Activated T-cell treated with anti-CD3 and anti-CD28 coated beads, Interleukin-2, amount 50 U/mL, for 72 hours (primary cell): ENCODE data around the gene MOK. TPM values are rescaled to one million over a fixed set of nuclear protein-coding genes. Genes with fewer than 3 reads are reported as not detected.

Experiments
- ATAC-seq, 2 donors: fragments of 150-1000 bp; cut with Tn5 transposase; replicated peaks in 1 of 2; 2 replicates each; pipeline ENCODE4 v1.10.0; 2021; ENCODE audit warnings: moderate library complexity in 2 of 2, mild to moderate bottlenecking in 1 of 2
- DNase-seq, 2 donors: peaks; one replicate each; pipeline ENCODE4 v3.0.0; 2021 to 2022; ENCODE audit warnings: mixed read lengths in 1 of 2
- H3K27ac Mint-ChIP-seq: one replicate; pipeline ENCODE4 v1.8.0; 2022; ENCODE audit warnings: mild to moderate bottlenecking, moderate library complexity, mixed read lengths
- H3K27me3 Mint-ChIP-seq: one replicate; pipeline ENCODE4 v1.8.0; 2022; ENCODE audit warnings: low read depth, mixed read lengths
- H3K36me3 Mint-ChIP-seq, 2 donors: one replicate each; pipeline ENCODE4 v1.8.0; 2022; ENCODE audit warnings: mixed read lengths in 2 of 2, mild to moderate bottlenecking in 1 of 2; ENCODE audit not compliant: insufficient read depth in 2 of 2
- H3K4me1 Mint-ChIP-seq: one replicate; pipeline ENCODE4 v1.8.0; 2022; ENCODE audit warnings: low read depth, mixed read lengths
- H3K4me3 Mint-ChIP-seq, 2 donors: one replicate each; pipeline ENCODE4 v1.8.0; 2022; ENCODE audit warnings: mild to moderate bottlenecking in 2 of 2, mixed read lengths in 2 of 2, moderate library complexity in 2 of 2
- H3K9me3 Mint-ChIP-seq, 2 donors: one replicate each; pipeline ENCODE4 v1.8.0; 2022; ENCODE audit warnings: mixed read lengths in 2 of 2
- total RNA-seq, 2 donors: library from RNA; stranded (reverse); gene quantifications; one replicate each; pipeline ENCODE4 v1.2.3, GENCODE V29; 2022

Gene MOK
- total RNA-seq, 2 donors from 2014 or later, result 2.8 to 5.7 TPM

DNA sequence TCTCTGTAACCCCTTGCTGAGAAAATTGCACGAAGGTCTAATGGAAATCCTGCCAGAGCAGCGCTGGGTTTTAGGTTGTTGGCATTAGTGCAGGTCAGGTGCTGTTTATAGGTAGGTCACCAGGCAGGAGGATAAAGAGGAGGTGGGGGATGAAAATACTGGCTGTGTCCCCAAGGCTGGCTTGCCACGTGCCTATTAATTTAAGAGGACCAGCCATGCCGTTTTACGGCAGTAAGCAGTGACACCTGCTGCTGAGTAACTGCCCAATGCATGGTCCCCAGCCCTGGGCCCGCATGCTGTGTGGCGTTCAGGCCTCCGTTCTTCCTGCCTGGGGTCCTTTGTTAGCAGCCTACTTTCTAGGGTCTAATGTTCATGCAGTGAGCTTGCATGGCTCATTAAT, 98.0 kb downstream of the MOK start:
- Mint-ChIP-seq H3K27me3 (no peaks in the 10 kb centered on the region), H3K36me3 (peaks cover 1 to 11% of the 10 kb centered on the region in 2 donors), H3K4me1 (peaks cover 17% of the 10 kb centered on the region), H3K27ac (no peak overlapping the region), H3K9me3 (no peaks in the 10 kb centered on the region), H3K4me3 (no peak overlapping the region)
- DNase-seq (no peak), ATAC-seq (no peak)

DNA sequence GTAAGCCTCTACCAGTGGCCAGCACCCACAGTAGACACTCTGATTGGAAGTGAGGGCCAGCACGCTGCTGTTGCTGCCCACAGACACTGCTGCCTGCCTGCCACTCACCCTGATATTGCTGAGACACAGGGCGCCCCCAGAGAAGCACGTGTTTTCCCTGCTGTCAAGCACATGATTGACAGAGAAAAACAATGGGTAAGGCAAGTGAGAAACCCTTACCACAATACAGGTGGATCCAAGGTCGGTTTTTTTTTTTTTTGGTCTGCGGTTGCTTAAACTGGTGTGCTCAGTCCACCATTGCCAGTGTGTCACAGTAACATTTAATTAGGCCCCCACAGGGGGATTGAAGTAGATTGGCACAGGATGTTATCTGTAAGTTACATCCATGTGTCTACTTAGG, 99.4 kb downstream of the MOK start:
- no peak for DNase-seq
- no peak overlapping the region for H3K27ac Mint-ChIP-seq
- no peaks in the 10 kb centered on the region for H3K9me3 Mint-ChIP-seq

DNA sequence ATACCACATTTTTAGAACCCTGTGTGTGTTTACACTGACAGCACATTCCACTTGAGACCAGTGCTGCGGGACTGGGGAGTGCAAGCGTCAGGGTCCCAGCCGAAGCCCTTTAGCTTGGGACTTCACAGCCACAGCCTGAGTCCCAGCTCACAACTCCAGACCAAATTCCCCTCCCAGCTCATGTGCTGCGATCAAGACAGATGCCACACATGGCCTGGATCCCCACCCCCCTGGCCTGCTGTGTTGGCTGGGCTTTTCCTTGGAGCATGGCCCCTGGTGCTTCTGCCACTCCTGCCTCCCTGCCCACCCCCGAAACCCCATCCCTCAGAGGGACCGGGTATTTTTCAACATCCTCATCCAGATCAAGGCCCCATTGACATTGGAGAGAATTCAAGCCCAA, 101.6 kb downstream of the MOK start:
- ATAC-seq, result no peak
- no peak overlapping the region for H3K27ac Mint-ChIP-seq
- H3K4me1 Mint-ChIP-seq, result peaks cover 50% of the 10 kb centered on the region
- DNase-seq, result no peak
- no peak overlapping the region for H3K4me3 Mint-ChIP-seq
- H3K9me3 Mint-ChIP-seq, result no peaks in the 10 kb centered on the region
- H3K36me3 Mint-ChIP-seq, result peaks cover 1 to 12% of the 10 kb centered on the region in 2 donors
- no peaks in the 10 kb centered on the region for H3K27me3 Mint-ChIP-seq

More for the DNA sequence above, 99.4 kb downstream of the MOK start:
- no peak for ATAC-seq
- Mint-ChIP-seq H3K36me3 (peaks cover 1 to 11% of the 10 kb centered on the region in 2 donors), H3K27me3 (no peaks in the 10 kb centered on the region), H3K4me1 (peaks cover 30% of the 10 kb centered on the region), H3K4me3 (no peak overlapping the region)

DNA sequence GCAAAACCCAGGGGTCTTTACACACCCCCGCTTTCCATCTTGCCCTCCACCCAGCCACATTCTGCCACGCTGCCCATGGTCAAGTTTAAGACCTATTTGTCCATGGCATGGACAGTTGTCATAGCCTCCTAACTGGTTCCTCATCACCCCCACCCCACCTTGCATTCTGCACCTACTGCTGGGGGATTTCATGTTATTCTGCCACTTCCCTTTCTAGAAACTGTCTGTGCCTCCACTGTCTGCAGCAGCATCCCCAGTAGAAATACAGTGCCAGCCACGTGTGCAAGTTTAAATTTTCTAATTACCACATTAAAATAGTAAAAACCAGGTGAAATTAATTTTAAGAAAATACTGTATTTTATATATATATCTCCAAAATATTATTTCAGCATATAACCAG, 102.0 kb downstream of the MOK start:
- Mint-ChIP-seq H3K9me3 (no peaks in the 10 kb centered on the region), H3K36me3 (peaks cover 1 to 13% of the 10 kb centered on the region in 2 donors), H3K4me3 (no peak overlapping the region), H3K27ac (no peak overlapping the region), H3K4me1 (peaks cover 52% of the 10 kb centered on the region), H3K27me3 (no peaks in the 10 kb centered on the region)
- no peak for DNase-seq
- no peak for ATAC-seq

DNA sequence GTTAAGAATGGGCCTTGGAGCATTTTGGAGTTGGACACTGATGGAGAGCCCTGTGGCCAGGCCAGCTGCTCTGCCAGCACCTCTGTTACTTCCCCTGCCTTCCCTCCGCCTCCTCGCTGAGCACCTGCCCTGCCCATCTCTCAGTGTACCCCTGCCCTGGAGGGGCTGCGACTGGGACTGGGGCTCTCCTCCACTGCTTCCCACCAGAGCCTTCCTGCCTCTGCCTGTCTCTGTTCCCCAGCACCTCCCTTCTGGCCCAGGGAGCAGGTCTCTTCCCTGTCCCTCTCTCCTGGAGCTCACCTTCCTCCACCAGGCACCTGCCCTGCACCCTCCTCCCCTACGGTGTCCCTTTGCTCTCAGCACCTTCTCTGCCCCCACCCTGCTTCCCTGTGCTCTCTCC, 103.2 kb downstream of the MOK start:
- DNase-seq, result no peak
- H3K27me3 Mint-ChIP-seq, result no peaks in the 10 kb centered on the region
- peak overlapping the region; percentile 91 for H3K27ac Mint-ChIP-seq
- peak overlapping the region; percentile 54 to 74 for H3K4me3 Mint-ChIP-seq
- ATAC-seq, result peak; percentile 21 to 35
- H3K4me1 Mint-ChIP-seq, result peaks cover 63% of the 10 kb centered on the region
- no peaks in the 10 kb centered on the region for H3K9me3 Mint-ChIP-seq
- peaks cover 5 to 19% of the 10 kb centered on the region in 2 donors for H3K36me3 Mint-ChIP-seq

DNA sequence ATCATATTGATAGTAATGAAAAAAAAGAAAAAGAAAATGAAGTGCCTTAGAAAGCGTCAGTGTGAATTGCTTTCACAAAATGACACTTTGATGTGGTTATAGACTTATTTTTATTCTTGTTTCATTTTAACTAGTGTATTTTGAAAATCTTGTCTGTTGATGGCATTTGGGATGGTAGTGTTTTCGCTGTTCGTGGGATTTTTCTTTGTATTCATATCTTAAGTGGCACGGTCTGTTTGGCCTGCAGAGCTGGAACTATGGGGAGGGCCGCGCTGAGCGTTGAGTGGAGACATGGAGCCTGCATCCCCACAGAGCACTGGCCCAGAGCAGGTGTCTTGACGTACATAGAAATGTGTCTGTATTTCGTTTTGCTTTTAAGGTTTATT, 103.6 kb downstream of the MOK start:
- peak overlapping the region; percentile 91 for H3K27ac Mint-ChIP-seq
- peaks cover 67% of the 10 kb centered on the region for H3K4me1 Mint-ChIP-seq
- peak overlapping the region; percentile 54 to 74 for H3K4me3 Mint-ChIP-seq
- H3K36me3 Mint-ChIP-seq, result peaks cover 5 to 20% of the 10 kb centered on the region in 2 donors
- H3K9me3 Mint-ChIP-seq, result no peaks in the 10 kb centered on the region
- DNase-seq (peak; percentile 21 to 49), ATAC-seq (peak; percentile 81 to 83)
- H3K27me3 Mint-ChIP-seq, result no peaks in the 10 kb centered on the region

DNA sequence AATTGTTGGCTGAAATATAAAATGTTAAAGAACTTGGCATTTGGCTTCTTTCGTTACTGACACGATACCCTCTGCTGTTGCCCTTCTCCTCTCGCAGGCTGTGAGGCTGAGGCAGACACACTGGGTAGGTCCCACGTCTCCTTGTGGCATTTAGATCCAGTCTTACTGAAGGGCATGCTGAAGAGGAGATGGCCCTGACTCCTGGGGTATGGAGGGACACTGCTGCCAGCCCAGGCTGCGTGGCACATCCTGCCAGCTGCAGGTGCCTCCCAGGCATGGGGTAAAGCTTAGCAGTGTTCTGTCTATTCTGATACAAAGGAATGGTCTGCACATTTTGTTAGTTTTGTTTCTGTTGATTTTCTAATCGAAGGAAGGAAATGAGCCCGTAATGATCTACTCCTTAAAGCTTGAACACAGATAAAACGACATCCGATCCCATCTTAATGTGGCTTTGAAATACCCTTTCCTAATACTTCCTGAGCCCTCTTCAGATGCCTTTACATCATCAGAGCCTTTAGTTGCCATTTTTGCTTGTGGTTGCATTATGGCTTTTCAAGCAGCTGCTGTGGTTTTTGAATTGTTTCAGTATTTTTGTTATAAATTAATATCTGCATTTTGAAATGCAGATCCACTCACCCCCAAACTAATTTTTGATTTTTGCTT, 104.1 kb downstream of the MOK start:
- no peaks in the 10 kb centered on the region for H3K27me3 Mint-ChIP-seq
- ATAC-seq (peak; percentile 42 to 47), DNase-seq (peak in 1 of 2 donors; percentile 9)
- H3K36me3 Mint-ChIP-seq, result peaks cover 5 to 23% of the 10 kb centered on the region in 2 donors
- peak overlapping the region; percentile 91 for H3K27ac Mint-ChIP-seq
- H3K4me3 Mint-ChIP-seq, result peak overlapping the region; percentile 54 to 74
- peaks cover 72% of the 10 kb centered on the region for H3K4me1 Mint-ChIP-seq
- no peaks in the 10 kb centered on the region for H3K9me3 Mint-ChIP-seq

DNA sequence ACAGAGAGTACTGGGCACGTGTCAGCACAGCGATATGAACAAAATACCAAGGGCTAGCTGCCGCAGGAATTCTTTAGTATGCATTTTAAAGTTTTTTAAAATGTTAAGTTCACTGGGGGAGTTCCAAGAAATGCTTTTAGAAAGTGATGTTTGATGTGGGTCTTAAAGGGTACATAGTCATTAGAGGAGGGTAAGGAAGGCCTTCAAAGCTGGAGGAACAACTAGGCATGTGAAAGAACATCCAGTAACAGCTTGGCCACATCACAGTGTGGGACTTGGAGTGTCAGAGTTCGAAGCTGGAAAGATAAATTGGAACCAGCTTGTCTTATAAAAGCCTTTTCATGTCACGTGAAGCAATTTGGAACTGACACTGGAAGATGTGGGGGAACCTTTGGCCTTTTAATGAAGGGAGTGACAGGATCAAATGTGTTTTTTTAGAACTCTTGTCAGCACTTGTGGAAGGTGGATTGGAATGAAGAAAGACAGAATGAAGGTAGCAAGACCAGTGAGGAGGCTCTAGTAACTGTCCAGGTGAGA, 107.6 kb downstream of the MOK start:
- DNase-seq (no peak), ATAC-seq (no peak)
- no peaks in the 10 kb centered on the region for H3K9me3 Mint-ChIP-seq
- no peaks in the 10 kb centered on the region for H3K27me3 Mint-ChIP-seq
- peak overlapping the region; percentile 64 for H3K27ac Mint-ChIP-seq
- peaks cover 4 to 17% of the 10 kb centered on the region in 2 donors for H3K36me3 Mint-ChIP-seq
- H3K4me3 Mint-ChIP-seq, result no peak overlapping the region
- peaks cover 74% of the 10 kb centered on the region for H3K4me1 Mint-ChIP-seq

DNA sequence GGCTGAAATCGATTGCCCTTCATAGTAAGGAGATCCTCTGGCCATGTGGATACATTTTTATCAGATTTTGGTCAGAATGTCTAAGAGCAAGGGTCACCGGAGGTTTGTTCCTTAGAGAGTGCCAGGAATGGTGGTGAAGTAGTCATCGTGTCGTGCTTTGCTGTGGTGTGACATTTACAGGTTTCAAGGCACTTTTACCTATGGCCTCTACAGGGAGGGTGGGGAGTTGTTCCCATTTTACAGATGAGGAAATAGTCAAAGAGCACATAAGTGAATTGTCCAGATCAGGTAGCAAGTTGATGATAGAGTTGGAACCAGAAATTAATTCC, 108.1 kb downstream of the MOK start:
- no peaks in the 10 kb centered on the region for H3K27me3 Mint-ChIP-seq
- no peak overlapping the region for H3K27ac Mint-ChIP-seq
- H3K9me3 Mint-ChIP-seq, result no peaks in the 10 kb centered on the region
- H3K36me3 Mint-ChIP-seq, result peaks cover 4 to 17% of the 10 kb centered on the region in 2 donors
- no peak for DNase-seq
- H3K4me3 Mint-ChIP-seq, result no peak overlapping the region
- ATAC-seq, result no peak
- H3K4me1 Mint-ChIP-seq, result peaks cover 69% of the 10 kb centered on the region

DNA sequence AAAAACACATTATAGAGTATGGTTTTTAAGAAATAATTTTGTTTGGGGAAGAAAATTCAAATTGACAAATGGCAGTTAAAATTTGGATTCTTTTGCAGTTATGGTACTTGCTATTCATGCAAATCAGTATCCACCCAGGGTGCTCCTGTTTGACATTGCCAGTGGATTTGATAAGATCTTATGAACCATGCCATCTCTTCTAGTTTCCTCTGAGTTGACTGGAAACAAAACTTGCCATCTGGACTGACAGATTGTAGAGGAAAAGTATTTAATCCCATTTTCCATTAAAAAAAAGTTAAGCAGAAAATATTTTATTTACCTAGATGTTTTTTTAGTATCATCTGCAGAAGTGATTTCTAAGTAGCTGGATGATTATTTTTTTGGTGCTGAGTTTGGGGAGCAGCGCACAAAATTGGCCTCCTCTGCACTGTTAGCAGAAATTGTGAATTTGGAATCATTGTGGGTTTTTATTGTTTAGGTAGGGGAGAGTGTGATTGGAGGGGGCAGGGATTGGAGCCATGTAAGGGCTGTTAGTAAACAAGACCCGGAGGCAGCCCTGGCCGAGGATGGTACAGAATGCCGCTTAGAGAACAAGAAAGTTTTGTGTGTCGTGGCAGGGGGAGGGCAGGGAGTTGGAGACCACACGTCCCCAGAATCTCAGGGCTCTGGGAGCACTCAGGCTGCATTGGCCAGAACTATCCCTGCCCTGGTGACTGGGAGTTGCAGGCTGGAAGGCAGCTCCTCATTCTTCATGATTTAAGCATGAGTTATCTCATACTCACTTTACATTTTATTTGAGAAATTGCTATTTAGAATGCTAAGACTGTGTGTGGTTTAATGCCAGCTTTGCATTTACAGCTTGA, 108.7 kb downstream of the MOK start:
- Mint-ChIP-seq H3K27me3 (no peaks in the 10 kb centered on the region), H3K4me1 (peaks cover 63% of the 10 kb centered on the region), H3K27ac (peak overlapping the region; percentile 62), H3K36me3 (peaks cover 4 to 17% of the 10 kb centered on the region in 2 donors), H3K4me3 (no peak overlapping the region), H3K9me3 (no peaks in the 10 kb centered on the region)
- DNase-seq (no peak), ATAC-seq (no peak)

DNA sequence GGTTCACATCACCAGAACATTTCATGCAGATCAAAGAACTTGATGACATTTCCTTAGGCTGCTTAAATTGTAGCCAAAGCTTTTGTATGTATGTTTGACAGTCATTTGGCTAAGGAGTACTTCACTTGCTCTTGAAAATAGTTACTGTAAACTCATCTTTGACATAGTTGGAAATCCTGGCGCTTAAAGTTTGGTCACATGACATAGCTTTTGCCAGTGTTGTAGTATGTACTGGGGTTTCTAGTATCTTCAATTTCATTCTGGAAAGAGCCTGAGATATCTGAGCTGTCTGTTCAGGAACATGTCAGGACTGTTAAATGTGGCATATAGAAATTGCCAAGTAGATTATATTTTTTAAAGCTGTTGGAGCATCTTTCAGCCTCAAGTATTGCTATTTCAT, 109.5 kb downstream of the MOK start:
- Mint-ChIP-seq H3K4me3 (no peak overlapping the region), H3K36me3 (peaks cover 4 to 17% of the 10 kb centered on the region in 2 donors), H3K4me1 (peaks cover 58% of the 10 kb centered on the region), H3K27ac (peak overlapping the region; percentile 62), H3K27me3 (no peaks in the 10 kb centered on the region), H3K9me3 (no peaks in the 10 kb centered on the region)
- DNase-seq (no peak), ATAC-seq (no peak)

DNA sequence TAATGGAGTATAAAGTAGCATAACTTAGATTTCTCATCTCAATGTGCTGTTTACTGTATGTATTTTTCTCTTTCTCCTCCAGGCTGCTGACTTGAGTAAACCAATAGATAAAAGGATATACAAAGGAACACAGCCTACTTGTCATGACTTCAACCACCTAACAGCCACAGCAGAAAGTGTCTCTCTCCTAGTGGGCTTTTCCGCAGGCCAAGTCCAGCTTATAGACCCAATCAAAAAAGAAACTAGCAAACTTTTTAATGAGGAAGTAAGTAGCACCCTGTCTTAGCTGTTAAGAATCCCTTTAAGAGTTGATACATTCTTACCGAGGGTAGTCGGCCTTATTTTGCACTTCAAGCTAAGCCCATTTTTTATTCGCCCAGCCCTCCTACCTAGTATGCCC, 110.1 kb downstream of the MOK start:
- DNase-seq, result no peak
- no peak for ATAC-seq
- no peaks in the 10 kb centered on the region for H3K9me3 Mint-ChIP-seq
- H3K4me3 Mint-ChIP-seq, result no peak overlapping the region
- H3K4me1 Mint-ChIP-seq, result peaks cover 57% of the 10 kb centered on the region
- H3K36me3 Mint-ChIP-seq, result peaks cover 4 to 17% of the 10 kb centered on the region in 2 donors
- H3K27me3 Mint-ChIP-seq, result no peaks in the 10 kb centered on the region
- H3K27ac Mint-ChIP-seq, result no peak overlapping the region

DNA sequence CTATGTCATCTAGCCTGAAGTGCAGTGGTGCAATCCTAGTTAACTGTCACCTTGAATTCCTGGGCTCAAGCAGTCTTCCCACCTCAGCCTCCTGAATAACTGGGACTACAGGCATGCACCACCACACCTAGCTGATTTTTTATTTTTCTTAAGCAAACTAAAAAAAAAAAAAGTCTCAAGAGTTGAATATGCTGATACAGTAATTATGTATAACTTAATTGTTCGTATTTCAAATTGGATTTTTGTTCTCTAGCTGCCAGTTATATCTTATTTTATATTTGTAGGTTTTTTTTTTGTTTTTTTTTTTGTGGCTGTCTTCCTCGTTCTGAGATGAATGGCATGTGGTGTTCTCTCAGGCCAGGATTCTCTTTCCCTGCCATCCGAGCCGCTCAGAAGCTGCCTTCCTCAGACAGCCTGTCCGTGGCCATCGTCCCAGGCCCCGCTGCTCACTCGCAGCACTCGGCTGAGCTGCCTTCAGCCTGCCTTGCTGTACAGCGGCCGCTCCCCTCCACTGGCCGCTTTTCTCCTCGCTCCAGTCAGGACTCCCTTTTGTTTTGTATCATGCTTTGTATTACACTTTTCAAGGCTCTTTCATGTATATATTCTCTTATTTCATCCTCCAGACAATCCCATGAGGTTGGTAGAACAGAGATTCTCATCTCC, 112.0 kb downstream of the MOK start:
- Mint-ChIP-seq H3K9me3 (no peaks in the 10 kb centered on the region), H3K4me1 (peaks cover 44% of the 10 kb centered on the region), H3K27me3 (no peaks in the 10 kb centered on the region), H3K36me3 (peaks cover 4 to 9% of the 10 kb centered on the region in 2 donors), H3K4me3 (no peak overlapping the region), H3K27ac (no peak overlapping the region)
- ATAC-seq (no peak), DNase-seq (no peak)
